CD4-positive, alpha-beta T cell treated with Interleukin-10 for 1 hour (primary cell): Measurements from ENCODE around the gene DISC1.

Source experiments
- DNase-seq: peaks from one replicate; pipeline ENCODE4 v3.0.0-alpha.2; 2020

DISC1 gene

GRCh38 chr1:232077809-232078208 lies 451.2 kb downstream of the DISC1 start:
- no peak for DNase-seq

GRCh38 chr1:232084584-232085223 lies 458.1 kb downstream of the DISC1 start:
- no peak for DNase-seq

DNA sequence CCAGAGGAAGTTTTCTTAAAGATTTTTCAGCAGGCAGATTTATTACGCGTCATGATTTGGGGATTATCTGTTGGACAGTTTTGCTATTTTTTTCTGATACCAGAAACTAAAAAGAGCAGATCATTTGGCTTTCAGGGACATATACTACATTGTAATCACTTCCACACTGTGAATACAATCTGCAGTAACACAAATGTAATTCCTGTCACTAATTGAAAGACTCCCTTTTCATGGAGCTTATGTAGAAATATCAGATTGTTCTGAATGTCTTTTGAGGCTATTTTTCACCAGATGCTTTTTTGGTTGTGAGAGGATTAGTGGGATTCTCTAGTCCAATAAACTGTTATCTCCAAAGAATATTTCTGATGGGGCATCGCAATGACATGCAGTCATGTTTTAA lies 464.2 kb downstream of the DISC1 start:
- DNase-seq: no peak
